CD8-positive, alpha-beta memory T cell (primary cell): ENCODE measurements around the gene DYSF. TPM values are rescaled to one million over a fixed set of nuclear protein-coding genes. Genes with fewer than 3 reads are reported as not detected.

Source experiments
- CTCF ChIA-PET: fragments of 350-600 bp; sonication (Branson Sonifier 250); formaldehyde crosslinking; loops from one replicate; lab custom pipeline; 2021; ENCODE audit warnings: antibody characterized with exemption; lab: Charles Lee
- POLR2A ChIA-PET: fragments of 350-600 bp; sonication (Branson Sonifier 250); formaldehyde crosslinking; loops from one replicate; lab custom pipeline; 2021; ENCODE audit warnings: antibody characterized with exemption; lab: Charles Lee
- DNase-seq, 5 donors: peaks; one replicate each; pipeline versions ENCODE4 v3.0.0 to v3.0.0-alpha.2; 2020 to 2022; ENCODE audit warnings: mixed read lengths in 1 of 5
- H3K27ac ChIP-seq: one replicate; pipeline ENCODE4 v1.7.0; 2013; ENCODE audit warnings: low read depth, mild to moderate bottlenecking, low read length, moderate library complexity
- H3K27me3 ChIP-seq: 2 replicates; pipeline ENCODE4 v1.7.0; 2013; ENCODE audit warnings: low read length, mild to moderate bottlenecking; ENCODE audit not compliant: insufficient read depth, poor library complexity, severe bottlenecking
- H3K36me3 ChIP-seq: 2 replicates; pipeline ENCODE4 v1.7.0; 2013; ENCODE audit warnings: mild to moderate bottlenecking, low read length, moderate library complexity; ENCODE audit not compliant: insufficient read depth
- H3K4me1 ChIP-seq: 2 replicates; pipeline ENCODE4 v1.7.0; 2013; ENCODE audit warnings: mild to moderate bottlenecking, low read length, moderate library complexity; ENCODE audit not compliant: insufficient read depth
- H3K4me3 ChIP-seq: 2 replicates; pipeline ENCODE4 v1.7.0; 2013; ENCODE audit warnings: mild to moderate bottlenecking, low read length
- H3K9me3 ChIP-seq: 2 replicates; pipeline ENCODE4 v1.7.0; 2013; ENCODE audit warnings: mild to moderate bottlenecking, low read length
- H3K27ac Mint-ChIP-seq, 8 donors: one replicate each; pipeline ENCODE4 v1.8.0; 2020 to 2021; ENCODE audit warnings: mixed read lengths in 8 of 8, mild to moderate bottlenecking in 6 of 8, inconsistent platforms in 3 of 8, moderate library complexity in 3 of 8
- H3K27me3 Mint-ChIP-seq, 2 donors: one replicate each; pipeline ENCODE4 v1.8.0; 2020 to 2021; ENCODE audit warnings: mixed read lengths in 2 of 2, mild to moderate bottlenecking in 1 of 2, moderate library complexity in 1 of 2
- H3K36me3 Mint-ChIP-seq, 3 donors: one replicate each; pipeline ENCODE4 v1.8.0; 2020 to 2021; ENCODE audit warnings: mixed read lengths in 3 of 3, inconsistent platforms in 1 of 3, mild to moderate bottlenecking in 1 of 3
- H3K4me1 Mint-ChIP-seq, 3 donors: one replicate each; pipeline ENCODE4 v1.8.0; 2020 to 2021; ENCODE audit warnings: mixed read lengths in 3 of 3, inconsistent platforms in 1 of 3, mild to moderate bottlenecking in 1 of 3
- H3K4me3 Mint-ChIP-seq, 7 donors: one replicate each; pipeline ENCODE4 v1.8.0; 2020 to 2021; ENCODE audit warnings: mixed read lengths in 7 of 7, mild to moderate bottlenecking in 6 of 7, moderate library complexity in 4 of 7, inconsistent platforms in 2 of 7
- H3K9me3 Mint-ChIP-seq, 5 donors: one replicate each; pipeline ENCODE4 v1.8.0; 2020 to 2022; ENCODE audit warnings: mixed read lengths in 5 of 5, mild to moderate bottlenecking in 3 of 5, moderate library complexity in 2 of 5, inconsistent platforms in 1 of 5
- polyA plus RNA-seq: library from polyadenylated mRNA; unstranded; fragments of 300-500 nt; fragmentation: Illumina TruSeq; gene quantifications from one replicate; pipeline ENCODE4 v1.2.3, GENCODE V29; 2021
- total RNA-seq, 2 experiments: library from RNA; stranded (reverse); gene quantifications; one replicate each; pipeline ENCODE4 v1.2.3, GENCODE V29; 2021

DYSF gene
- total and polyA plus RNA-seq, 3 experiments from 2014 or later = 3.6 to 4.8 (median 3.9) TPM

- H3K36me3 Mint-ChIP-seq = no peaks in the 10 kb centered on the region
- DNase-seq = no peak
- POLR2A ChIA-PET = no interaction called here
- CTCF ChIA-PET = no interaction called here
- Histone ChIP-seq H3K36me3 (no peaks in the 10 kb centered on the region), H3K4me1 (no peaks in the 10 kb centered on the region), H3K27me3 (no peaks in the 10 kb centered on the region), H3K9me3 (no peaks in the 10 kb centered on the region), H3K4me3 (no peak overlapping the region), H3K27ac (no peak overlapping the region)
- no peak overlapping the region for H3K27ac Mint-ChIP-seq
- H3K27me3 Mint-ChIP-seq = peaks cover 0 to 7% of the 10 kb centered on the region in 2 donors
- H3K4me1 Mint-ChIP-seq = no peaks in the 10 kb centered on the region
- H3K9me3 Mint-ChIP-seq = peaks cover 0 to 5% (median 3%) of the 10 kb centered on the region in 5 donors
- H3K4me3 Mint-ChIP-seq = no peak overlapping the region
Observed at GRCh38 chr2:71724793-71725192, 271.4 kb downstream of the DYSF start.

DNA sequence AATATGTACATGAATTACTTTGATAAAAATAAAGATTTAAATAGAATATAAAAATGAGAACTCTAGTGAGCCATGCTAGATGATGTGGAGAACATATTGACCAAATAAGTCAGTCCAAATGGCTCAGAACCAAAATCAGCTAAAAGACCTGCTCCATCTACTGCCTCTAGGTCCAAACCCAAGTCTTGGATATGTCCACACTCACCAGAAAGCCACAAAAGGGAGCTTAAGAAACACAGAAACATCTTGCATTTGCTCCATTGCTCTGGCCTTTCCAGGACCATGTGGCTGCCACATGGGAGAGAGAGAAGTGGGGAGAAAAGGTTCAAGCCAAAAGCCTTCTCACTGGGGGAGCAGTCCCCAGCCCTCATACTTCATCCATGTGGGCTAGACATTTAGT lies 272.5 kb downstream of the DYSF start:
- H3K4me1 ChIP-seq = no peaks in the 10 kb centered on the region
- DNase-seq = no peak
- no peaks in the 10 kb centered on the region for H3K27me3 ChIP-seq
- H3K27ac ChIP-seq = no peak overlapping the region
- H3K36me3 Mint-ChIP-seq = no peaks in the 10 kb centered on the region
- H3K4me3 ChIP-seq = no peak overlapping the region
- no peaks in the 10 kb centered on the region for H3K9me3 ChIP-seq
- ChIA-PET CTCF (no interaction called here), POLR2A (no interaction called here)
- peaks cover 0 to 5% (median 3%) of the 10 kb centered on the region in 5 donors for H3K9me3 Mint-ChIP-seq
- no peaks in the 10 kb centered on the region for H3K4me1 Mint-ChIP-seq
- H3K4me3 Mint-ChIP-seq = no peak overlapping the region
- H3K36me3 ChIP-seq = no peaks in the 10 kb centered on the region
- H3K27me3 Mint-ChIP-seq = peaks cover 0 to 1% of the 10 kb centered on the region in 2 donors
- no peak overlapping the region for H3K27ac Mint-ChIP-seq

- Histone ChIP-seq H3K27me3 (no peaks in the 10 kb centered on the region), H3K4me1 (no peaks in the 10 kb centered on the region), H3K9me3 (no peaks in the 10 kb centered on the region), H3K27ac (no peak overlapping the region), H3K36me3 (no peaks in the 10 kb centered on the region), H3K4me3 (no peak overlapping the region)
- H3K9me3 Mint-ChIP-seq = peaks cover 0 to 5% (median 2%) of the 10 kb centered on the region in 5 donors
- H3K4me3 Mint-ChIP-seq = no peak overlapping the region
- ChIA-PET POLR2A (no interaction called here), CTCF (no interaction called here)
- peaks cover 0 to under 1% of the 10 kb centered on the region in 2 donors for H3K27me3 Mint-ChIP-seq
- H3K27ac Mint-ChIP-seq = no peak overlapping the region
- H3K4me1 Mint-ChIP-seq = no peaks in the 10 kb centered on the region
- H3K36me3 Mint-ChIP-seq = no peaks in the 10 kb centered on the region
- DNase-seq = no peak
Observed at GRCh38 chr2:71727562-71727961, 274.2 kb downstream of the DYSF start.

GRCh38 chr2:71728036-71728435 lies 274.7 kb downstream of the DYSF start:
- no peak for DNase-seq
- Mint-ChIP-seq H3K27me3 (peaks cover 1 to 2% of the 10 kb centered on the region in 2 donors), H3K9me3 (peaks cover 0 to 5% (median 0%) of the 10 kb centered on the region in 5 donors), H3K4me3 (no peak overlapping the region), H3K27ac (no peak overlapping the region), H3K36me3 (no peaks in the 10 kb centered on the region), H3K4me1 (no peaks in the 10 kb centered on the region)
- ChIA-PET CTCF (no interaction called here), POLR2A (no interaction called here)
- H3K9me3 ChIP-seq = no peaks in the 10 kb centered on the region
- H3K4me1 ChIP-seq = no peaks in the 10 kb centered on the region
- no peaks in the 10 kb centered on the region for H3K36me3 ChIP-seq
- H3K27me3 ChIP-seq = no peaks in the 10 kb centered on the region
- no peak overlapping the region for H3K4me3 ChIP-seq
- H3K27ac ChIP-seq = no peak overlapping the region

DNA sequence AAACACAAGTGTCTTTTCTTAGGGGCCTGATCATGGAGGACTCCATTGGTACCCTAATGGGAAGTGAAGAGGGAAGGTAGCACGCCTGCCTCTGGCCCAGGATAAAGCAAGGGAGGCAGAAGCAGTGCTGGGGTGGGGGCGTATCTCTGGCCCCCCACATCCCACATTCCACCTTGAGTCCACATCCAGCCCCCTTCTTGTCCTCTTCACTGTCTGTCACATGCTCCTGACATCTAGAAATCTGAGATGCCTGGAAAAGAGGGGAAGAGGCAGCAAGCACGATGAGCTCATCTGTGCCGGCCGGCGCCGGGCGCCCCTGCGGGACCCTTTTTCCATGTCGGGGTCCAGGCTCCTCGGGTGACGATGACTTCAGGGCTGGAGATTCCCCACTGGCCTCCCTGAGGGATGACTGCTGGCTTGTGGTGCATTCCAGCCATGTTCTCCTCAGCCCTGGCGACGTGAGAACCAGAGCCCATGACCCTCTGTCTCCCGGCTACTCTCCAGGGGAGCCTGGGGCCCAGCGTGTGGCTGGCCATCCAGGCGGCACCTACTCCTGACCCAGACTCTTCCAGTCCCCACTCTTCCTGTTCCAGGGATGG lies 277.5 kb downstream of the DYSF start:
- no peak for DNase-seq
- H3K27me3 Mint-ChIP-seq = peaks cover 5 to 9% of the 10 kb centered on the region in 2 donors
- Histone ChIP-seq H3K4me1 (no peaks in the 10 kb centered on the region), H3K27me3 (no peaks in the 10 kb centered on the region), H3K4me3 (no peak overlapping the region), H3K27ac (no peak overlapping the region), H3K9me3 (no peaks in the 10 kb centered on the region), H3K36me3 (no peaks in the 10 kb centered on the region)
- H3K4me1 Mint-ChIP-seq = no peaks in the 10 kb centered on the region
- H3K27ac Mint-ChIP-seq = no peak overlapping the region
- no peak overlapping the region for H3K4me3 Mint-ChIP-seq
- H3K9me3 Mint-ChIP-seq = peaks cover 0 to 2% (median 0%) of the 10 kb centered on the region in 5 donors
- CTCF ChIA-PET = no interaction called here
- POLR2A ChIA-PET = no interaction called here
- no peaks in the 10 kb centered on the region for H3K36me3 Mint-ChIP-seq

DNA sequence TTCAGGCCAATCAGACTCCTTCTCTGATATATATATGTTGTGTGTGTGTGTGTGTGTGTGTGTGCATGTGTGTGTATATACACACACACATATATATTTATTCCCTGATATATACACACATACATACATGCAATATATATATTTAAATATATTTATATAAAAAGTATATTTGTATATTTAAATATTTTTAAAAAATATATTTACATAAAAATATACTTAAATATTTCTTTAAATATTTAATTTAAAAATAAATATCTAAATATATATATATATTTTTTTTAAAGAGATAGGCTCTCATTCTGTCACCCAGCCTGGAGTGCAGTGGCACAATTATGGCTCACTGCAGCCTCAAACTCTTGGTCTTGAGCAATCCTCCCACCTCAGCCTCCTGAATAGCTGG lies 281.3 kb downstream of the DYSF start:
- Mint-ChIP-seq H3K27ac (no peak overlapping the region), H3K27me3 (peaks cover 5 to 17% of the 10 kb centered on the region in 2 donors), H3K9me3 (peaks cover 0 to 4% (median 0%) of the 10 kb centered on the region in 5 donors), H3K4me3 (no peak overlapping the region), H3K36me3 (no peaks in the 10 kb centered on the region), H3K4me1 (no peaks in the 10 kb centered on the region)
- H3K4me3 ChIP-seq = no peak overlapping the region
- POLR2A ChIA-PET = no interaction called here
- no peak overlapping the region for H3K27ac ChIP-seq
- no peaks in the 10 kb centered on the region for H3K4me1 ChIP-seq
- no peaks in the 10 kb centered on the region for H3K9me3 ChIP-seq
- H3K27me3 ChIP-seq = no peaks in the 10 kb centered on the region
- H3K36me3 ChIP-seq = no peaks in the 10 kb centered on the region
- CTCF ChIA-PET = no interaction called here
- no peak for DNase-seq

DNA sequence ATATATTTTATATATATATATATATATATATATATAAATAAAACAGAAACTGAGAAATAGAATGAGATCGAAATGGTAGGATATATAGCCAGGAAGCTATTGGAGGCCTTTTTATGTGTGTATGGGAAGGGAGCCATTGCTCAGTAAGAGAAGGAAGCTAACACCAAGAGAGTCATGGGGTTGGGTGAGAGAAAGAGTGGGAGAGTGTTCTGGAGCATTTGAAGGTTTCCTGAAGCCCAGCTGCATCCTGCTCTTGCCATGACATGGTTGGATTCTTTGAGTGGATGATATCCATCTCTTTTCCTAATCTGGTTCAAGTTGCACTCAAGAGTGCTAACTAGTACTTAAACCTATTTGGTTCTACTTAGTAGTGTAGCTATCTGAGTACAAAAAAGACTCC lies 282.3 kb downstream of the DYSF start:
- Mint-ChIP-seq H3K27me3 (peaks cover 5 to 17% of the 10 kb centered on the region in 2 donors), H3K4me1 (no peaks in the 10 kb centered on the region), H3K36me3 (no peaks in the 10 kb centered on the region), H3K4me3 (no peak overlapping the region), H3K9me3 (peaks cover 0 to 6% (median 0%) of the 10 kb centered on the region in 5 donors), H3K27ac (no peak overlapping the region)
- H3K27me3 ChIP-seq = no peaks in the 10 kb centered on the region
- no peak overlapping the region for H3K27ac ChIP-seq
- no peaks in the 10 kb centered on the region for H3K36me3 ChIP-seq
- no peak overlapping the region for H3K4me3 ChIP-seq
- H3K9me3 ChIP-seq = no peaks in the 10 kb centered on the region
- ChIA-PET CTCF (no interaction called here), POLR2A (no interaction called here)
- H3K4me1 ChIP-seq = no peaks in the 10 kb centered on the region
- no peak for DNase-seq
